OCI-LY1 (cell line): ENCODE measurements around the gene SLC44A3.

ENCODE experiments used
- H2AFZ ChIP-seq: fragments of 200-600 bp; sonication (generic), shearing (Covaris generic); 2 replicates; pipeline ENCODE4 v1.6.0; 2014; ENCODE audit warnings: antibody characterized with exemption, mild to moderate bottlenecking, low read length
- H3F3A ChIP-seq: fragments of 200-600 bp; sonication (generic), shearing (Covaris generic); 2 replicates; pipeline ENCODE4 v1.6.0; 2014; ENCODE audit warnings: mild to moderate bottlenecking, antibody characterized with exemption, low read length, moderate library complexity; ENCODE audit not compliant: insufficient read depth
- H3K27ac ChIP-seq: fragments of 200-600 bp; sonication (generic); 2 replicates; pipeline ENCODE4 v1.5.1; 2014; ENCODE audit warnings: low read length, mixed run types, mild to moderate bottlenecking, low read depth; ENCODE audit not compliant: poor library complexity, severe bottlenecking
- H3K27me3 ChIP-seq: fragments of 200-600 bp; sonication (generic); 2 replicates; pipeline ENCODE4 v1.6.0; 2014; ENCODE audit warnings: antibody characterized with exemption, mild to moderate bottlenecking, low read length, moderate library complexity; ENCODE audit not compliant: insufficient read depth
- H3K36me3 ChIP-seq: fragments of 200-600 bp; sonication (generic); 2 replicates; pipeline ENCODE4 v1.6.1; 2014; ENCODE audit warnings: mild to moderate bottlenecking, antibody characterized with exemption, low read length, moderate library complexity, mixed read lengths; ENCODE audit not compliant: insufficient read depth
- H3K4me1 ChIP-seq: fragments of 200-600 bp; sonication (generic); 2 replicates; pipeline ENCODE4 v1.5.1; 2014; ENCODE audit warnings: mild to moderate bottlenecking, low read length, moderate library complexity; ENCODE audit not compliant: insufficient read depth, severe bottlenecking
- H3K4me2 ChIP-seq: fragments of 200-600 bp; sonication (generic), shearing (Covaris generic); 2 replicates; pipeline ENCODE4 v1.6.1; 2014; ENCODE audit warnings: low read length
- H3K4me3 ChIP-seq: fragments of 200-600 bp; sonication (generic); 2 replicates; pipeline ENCODE4 v1.5.1; 2014; ENCODE audit warnings: low read length, low read depth, mild to moderate bottlenecking, mixed read lengths; ENCODE audit not compliant: poor library complexity, severe bottlenecking
- H3K79me2 ChIP-seq: fragments of 200-600 bp; shearing (Covaris generic); 2 replicates; pipeline ENCODE4 v1.6.1; 2016; ENCODE audit warnings: mixed run types, low read length, mixed read lengths; ENCODE audit not compliant: insufficient read depth
- H3K9ac ChIP-seq: fragments of 200-600 bp; sonication (generic), shearing (Covaris generic); 2 replicates; pipeline ENCODE4 v1.6.1; 2014; ENCODE audit warnings: mild to moderate bottlenecking, low read length, mixed read lengths
- H3K9me2 ChIP-seq: fragments of 200-600 bp; sonication (generic), shearing (Covaris generic); 2 replicates; pipeline ENCODE4 v1.6.1; 2014; ENCODE audit warnings: low read depth, mild to moderate bottlenecking, low read length, mixed read lengths
- H3K9me3 ChIP-seq: fragments of 200-600 bp; shearing (Covaris generic); 2 replicates; pipeline ENCODE4 v1.6.1; 2014; ENCODE audit warnings: low read length, mixed read lengths
- H4K20me1 ChIP-seq: fragments of 200-600 bp; sonication (generic), shearing (Covaris generic); 2 replicates; pipeline ENCODE4 v1.6.0; 2016; ENCODE audit warnings: mild to moderate bottlenecking, low read length; ENCODE audit not compliant: insufficient read depth
- EZH2 ChIP-seq: fragments of 200-600 bp; sonication (generic), shearing (Covaris generic); IDR thresholded peaks from 2 replicates; pipeline ENCODE4 v1.8.0; 2017; ENCODE audit warnings: borderline replicate concordance, mixed run types, mild to moderate bottlenecking, antibody characterized with exemption, low read length, moderate library complexity, mixed read lengths
- TF ChIP-seq, protein P1 (sequence below): fragments of 200-600 bp; sonication (generic), shearing (Covaris generic); IDR thresholded peaks from 2 replicates; pipeline ENCODE4 v1.5.1; 2017; ENCODE audit warnings: mild to moderate bottlenecking, antibody characterized with exemption, low read length, moderate library complexity, mixed read lengths

The SLC44A3 gene

GRCh38 chr1:94931254-94931841 lies 111.2 kb downstream of the SLC44A3 start:
- TF ChIP-seq, protein P1, sequence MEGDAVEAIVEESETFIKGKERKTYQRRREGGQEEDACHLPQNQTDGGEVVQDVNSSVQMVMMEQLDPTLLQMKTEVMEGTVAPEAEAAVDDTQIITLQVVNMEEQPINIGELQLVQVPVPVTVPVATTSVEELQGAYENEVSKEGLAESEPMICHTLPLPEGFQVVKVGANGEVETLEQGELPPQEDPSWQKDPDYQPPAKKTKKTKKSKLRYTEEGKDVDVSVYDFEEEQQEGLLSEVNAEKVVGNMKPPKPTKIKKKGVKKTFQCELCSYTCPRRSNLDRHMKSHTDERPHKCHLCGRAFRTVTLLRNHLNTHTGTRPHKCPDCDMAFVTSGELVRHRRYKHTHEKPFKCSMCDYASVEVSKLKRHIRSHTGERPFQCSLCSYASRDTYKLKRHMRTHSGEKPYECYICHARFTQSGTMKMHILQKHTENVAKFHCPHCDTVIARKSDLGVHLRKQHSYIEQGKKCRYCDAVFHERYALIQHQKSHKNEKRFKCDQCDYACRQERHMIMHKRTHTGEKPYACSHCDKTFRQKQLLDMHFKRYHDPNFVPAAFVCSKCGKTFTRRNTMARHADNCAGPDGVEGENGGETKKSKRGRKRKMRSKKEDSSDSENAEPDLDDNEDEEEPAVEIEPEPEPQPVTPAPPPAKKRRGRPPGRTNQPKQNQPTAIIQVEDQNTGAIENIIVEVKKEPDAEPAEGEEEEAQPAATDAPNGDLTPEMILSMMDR = no peak
- no peak for TF ChIP-seq EZH2
- Histone ChIP-seq H3K27me3 (no peaks in the 10 kb centered on the region), H3K9ac (no peak overlapping the region), H2AFZ (no peak overlapping the region), H3K36me3 (no peaks in the 10 kb centered on the region), H3F3A (no peaks in the 10 kb centered on the region), H3K9me2 (no peaks in the 10 kb centered on the region), H3K79me2 (no peaks in the 10 kb centered on the region), H4K20me1 (no peaks in the 10 kb centered on the region), H3K4me1 (no peaks in the 10 kb centered on the region), H3K4me2 (no peak overlapping the region), H3K27ac (no peak overlapping the region), H3K4me3 (no peak overlapping the region), H3K9me3 (no peaks in the 10 kb centered on the region)

DNA sequence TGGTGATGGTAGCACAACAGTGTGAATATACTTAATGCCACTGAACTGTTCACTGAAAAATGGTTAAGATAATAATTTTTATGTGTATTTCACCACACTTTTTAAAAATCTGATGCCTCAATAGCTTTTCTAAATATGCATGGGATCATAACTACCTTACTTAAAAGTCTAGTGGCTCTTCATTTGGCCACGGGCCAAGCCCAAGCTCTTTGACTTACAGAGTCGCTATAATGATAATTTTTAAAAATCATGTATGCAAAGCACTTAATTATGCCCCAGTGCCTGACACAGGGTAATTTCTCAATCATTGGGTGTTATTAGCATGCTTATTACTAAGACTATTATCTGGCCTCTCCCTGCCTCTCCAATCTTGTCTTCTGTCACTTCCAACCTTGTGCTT lies 114.4 kb downstream of the SLC44A3 start:
- Histone ChIP-seq H3K4me1 (no peaks in the 10 kb centered on the region), H3K4me2 (no peak overlapping the region), H3K27me3 (no peaks in the 10 kb centered on the region)

DNA sequence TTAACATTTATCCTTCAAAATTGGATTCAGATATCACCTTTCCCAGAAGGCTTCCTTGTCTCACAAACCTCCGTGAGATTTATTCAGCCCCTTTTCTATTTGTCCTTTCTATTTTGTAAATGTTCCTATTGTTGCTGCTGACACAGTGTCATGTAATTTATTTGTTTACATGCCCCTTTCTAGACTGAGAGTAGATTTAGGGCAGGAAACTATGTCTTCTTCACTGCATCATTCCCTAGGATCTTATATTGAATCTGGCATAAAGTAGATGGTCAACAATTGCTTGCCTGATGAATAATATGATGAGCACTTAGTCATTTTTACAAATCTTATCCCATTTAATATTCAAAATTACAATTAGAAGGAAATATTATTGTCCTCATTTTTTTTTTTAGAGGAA lies 114.9 kb downstream of the SLC44A3 start:
- Histone ChIP-seq H3K4me1 (no peaks in the 10 kb centered on the region), H3K27ac (no peak overlapping the region), H3K9me2 (no peaks in the 10 kb centered on the region), H3K9me3 (no peaks in the 10 kb centered on the region), H4K20me1 (no peaks in the 10 kb centered on the region), H3F3A (no peaks in the 10 kb centered on the region), H3K79me2 (no peaks in the 10 kb centered on the region), H2AFZ (no peak overlapping the region), H3K36me3 (no peaks in the 10 kb centered on the region), H3K27me3 (no peaks in the 10 kb centered on the region), H3K4me3 (no peak overlapping the region), H3K4me2 (no peak overlapping the region), H3K9ac (no peak overlapping the region)
- no peak for TF ChIP-seq EZH2
- TF ChIP-seq, protein P1 = no peak

More for the DNA sequence above, 114.4 kb downstream of the SLC44A3 start:
- Histone ChIP-seq H3K27ac (no peak overlapping the region), H4K20me1 (no peaks in the 10 kb centered on the region), H3K9me3 (no peaks in the 10 kb centered on the region), H3K9me2 (no peaks in the 10 kb centered on the region), H3K4me3 (no peak overlapping the region), H3K9ac (no peak overlapping the region), H2AFZ (no peak overlapping the region), H3K36me3 (no peaks in the 10 kb centered on the region), H3F3A (no peaks in the 10 kb centered on the region), H3K79me2 (no peaks in the 10 kb centered on the region)
- no peak for TF ChIP-seq EZH2
- TF ChIP-seq, protein P1 = no peak
